ENCODE results near the gene RNF212.
"Not testable (repeated sequence)": the region's sequence is repeated elsewhere in the genome, so short reads cannot be mapped to it uniquely, and the experiment has no call there.

RNF212 gene, protein sequence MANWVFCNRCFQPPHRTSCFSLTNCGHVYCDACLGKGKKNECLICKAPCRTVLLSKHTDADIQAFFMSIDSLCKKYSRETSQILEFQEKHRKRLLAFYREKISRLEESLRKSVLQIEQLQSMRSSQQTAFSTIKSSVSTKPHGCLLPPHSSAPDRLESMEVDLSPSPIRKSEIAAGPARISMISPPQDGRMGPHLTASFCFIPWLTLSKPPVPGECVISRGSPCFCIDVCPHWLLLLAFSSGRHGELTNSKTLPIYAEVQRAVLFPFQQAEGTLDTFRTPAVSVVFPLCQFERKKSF

DNA sequence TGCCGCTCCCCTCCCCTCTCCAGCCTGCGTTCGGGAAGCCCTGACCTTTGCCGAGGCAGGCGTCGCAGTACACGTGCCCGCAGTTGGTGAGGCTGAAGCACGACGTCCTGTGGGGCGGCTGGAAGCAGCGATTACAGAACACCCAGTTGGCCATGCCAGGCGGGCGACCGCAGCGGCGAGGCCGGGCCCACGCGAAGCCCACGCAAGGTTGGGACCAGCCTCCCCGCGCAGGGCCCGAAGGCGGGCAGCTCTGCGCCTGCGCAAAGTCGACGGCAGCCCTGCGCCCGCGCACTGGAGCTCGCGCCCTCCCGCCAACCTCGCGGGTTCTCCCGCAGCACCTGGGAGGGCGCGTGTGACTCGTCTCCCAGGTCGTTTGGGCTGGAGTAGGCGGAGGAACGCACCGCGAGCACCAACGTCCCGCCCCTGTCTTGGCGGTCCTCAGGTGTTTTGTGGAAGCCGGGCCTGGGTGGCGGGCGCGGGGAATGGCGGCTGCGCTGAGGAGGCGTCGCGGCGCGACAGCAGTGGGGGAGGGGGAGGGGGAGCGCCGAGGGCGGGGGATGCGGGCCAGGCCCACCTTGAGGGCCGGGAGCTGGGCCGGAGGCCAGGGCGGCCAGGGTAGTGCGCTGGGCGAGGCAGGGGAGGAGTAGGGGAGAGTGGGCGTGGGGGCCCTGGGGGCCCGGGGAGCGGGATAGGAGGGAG, at the start of gene RNF212:
RNF212 (minus strand) TSS at position 254 of the 699 bp plus-strand sequence; CDS start at position 154, 100 bp downstream.
- DNase-seq = peak; percentile 2 to 34

DNA sequence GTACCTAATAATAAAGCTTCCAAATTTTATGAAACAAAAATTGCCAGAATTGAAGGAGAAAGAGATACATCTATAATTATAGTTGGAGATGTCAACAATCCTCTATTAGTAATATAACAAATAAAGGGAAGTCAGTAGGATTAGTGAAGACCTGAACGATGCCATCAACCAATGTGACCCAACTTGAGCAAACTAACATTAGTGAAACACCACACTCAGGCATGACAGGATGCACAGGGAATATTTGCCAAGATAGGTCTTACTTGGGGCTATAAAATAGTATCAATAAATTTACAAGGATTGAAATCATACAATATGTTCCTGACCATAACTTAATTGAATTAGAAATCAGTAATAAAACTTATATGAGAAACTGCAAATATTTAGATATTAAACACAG, 47.0 kb upstream of the RNF212 start:
- DNase-seq = no peak

DNA sequence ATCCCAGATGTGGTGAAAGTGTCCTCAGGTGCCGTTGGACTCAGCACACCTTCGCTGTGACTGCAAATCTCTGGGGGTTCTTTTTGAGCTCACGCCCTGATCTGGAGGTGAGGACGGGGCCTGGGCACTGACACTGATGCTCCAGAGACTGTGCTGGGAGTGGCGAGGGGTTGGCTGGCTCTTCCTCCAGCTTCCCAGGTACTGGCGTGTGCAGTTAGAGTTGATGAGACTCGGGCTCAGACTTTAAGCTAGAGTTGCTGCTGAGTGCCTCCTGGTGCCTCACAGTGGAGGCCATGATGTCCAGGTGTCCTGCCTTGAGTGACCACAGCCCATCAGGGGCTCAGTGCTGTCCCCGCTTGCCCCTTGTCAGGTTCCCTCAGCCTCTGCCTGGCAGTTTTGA, 42.7 kb upstream of the RNF212 start:
- no peak for DNase-seq

DNA sequence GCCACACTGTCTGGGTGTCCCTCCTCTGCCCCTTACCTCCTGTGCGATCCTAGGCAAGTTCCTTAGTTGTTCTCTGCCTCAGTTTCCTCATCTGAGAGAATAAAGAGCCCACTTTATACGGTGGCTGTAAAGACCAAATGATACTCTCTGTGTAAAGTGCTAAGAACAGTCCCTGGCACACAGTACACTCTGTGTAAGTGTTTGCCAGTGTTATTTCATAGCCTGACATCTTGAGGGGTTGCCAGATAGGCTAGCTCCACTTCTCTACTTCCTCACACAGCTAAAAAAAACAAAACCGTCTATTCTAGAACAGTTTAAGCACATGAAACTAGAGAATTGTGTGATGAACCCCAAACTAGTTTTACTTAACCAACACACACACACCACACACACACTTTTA, 42.0 kb upstream of the RNF212 start:
- DNase-seq = no peak

DNA sequence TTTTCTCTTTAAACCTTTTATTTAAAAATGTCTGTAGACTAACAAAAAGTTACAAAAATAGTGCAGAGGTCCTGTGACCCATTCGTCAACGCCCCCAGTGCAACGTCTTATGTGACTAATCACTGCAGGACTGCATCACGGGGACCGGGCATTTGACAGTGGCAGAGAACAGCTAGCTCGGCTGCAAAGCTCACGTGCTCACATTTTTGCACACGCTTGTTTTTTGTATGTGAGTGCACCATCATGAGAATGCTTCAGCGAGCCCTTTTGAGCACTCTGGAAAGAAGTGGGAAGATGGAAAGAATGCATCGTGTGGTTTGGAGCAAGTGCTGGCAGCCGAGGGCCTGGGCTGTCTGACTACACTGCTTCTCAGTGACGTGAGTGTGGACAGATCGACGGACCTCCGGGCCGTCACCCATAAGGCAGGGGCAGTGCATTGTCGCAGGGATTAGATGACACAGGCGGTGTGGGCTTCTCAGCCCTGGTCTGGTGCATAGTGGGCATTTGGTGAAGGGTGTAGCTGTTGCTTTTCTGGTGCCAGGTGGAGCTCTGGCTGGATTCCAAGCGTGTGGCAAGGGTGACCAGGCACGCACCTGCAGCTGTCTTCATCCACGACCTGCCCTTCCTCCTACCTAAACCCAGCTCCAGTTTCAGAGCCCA, 41.3 kb upstream of the RNF212 start:
- DNase-seq = no peak

DNA sequence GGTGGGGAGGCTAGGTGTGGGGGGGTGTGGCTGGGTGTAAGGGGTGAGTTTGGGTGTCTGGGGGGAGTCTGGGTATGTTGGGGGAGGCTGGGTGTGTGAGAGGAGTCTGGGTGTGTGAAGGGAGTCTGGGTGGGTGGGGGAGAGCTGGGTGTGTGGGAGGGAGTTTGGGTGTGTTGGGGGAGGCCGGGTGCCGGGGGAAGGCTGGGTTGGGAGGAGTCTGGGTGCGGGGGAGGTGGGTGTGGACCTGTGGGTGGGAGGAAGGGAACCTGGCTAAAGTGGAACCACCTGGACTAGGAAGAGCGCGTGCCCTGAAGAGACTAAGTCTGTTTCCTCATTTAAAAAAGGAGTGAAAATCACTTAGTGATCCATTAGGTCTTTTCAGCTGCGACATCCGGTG, 40.8 kb upstream of the RNF212 start:
- DNase-seq = no peak

DNA sequence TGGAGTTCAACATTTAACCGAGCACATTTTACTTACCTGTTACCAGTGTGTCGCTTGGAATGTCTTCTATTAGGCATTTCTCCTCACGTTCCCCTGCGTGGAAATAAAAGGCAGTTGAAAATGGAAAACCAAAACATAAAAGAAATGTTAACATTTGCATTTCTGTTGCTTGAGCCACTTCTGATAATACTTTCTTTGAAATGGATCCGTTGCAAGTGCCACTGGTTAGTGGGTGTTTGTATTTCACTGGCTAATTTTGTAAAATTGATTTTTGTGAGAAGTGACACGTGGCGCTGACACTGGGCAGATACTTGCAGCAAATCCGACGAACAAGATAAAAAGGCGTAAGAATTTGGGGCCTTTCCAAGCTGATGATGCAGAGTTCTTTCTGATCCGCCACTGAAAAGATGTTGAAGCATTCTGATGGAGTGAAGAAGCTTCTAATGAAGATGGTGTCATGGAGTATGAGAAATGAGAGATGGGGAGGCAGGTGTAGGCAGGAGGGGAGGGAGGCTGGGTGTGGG, 40.3 kb upstream of the RNF212 start:
- no peak for DNase-seq

DNA sequence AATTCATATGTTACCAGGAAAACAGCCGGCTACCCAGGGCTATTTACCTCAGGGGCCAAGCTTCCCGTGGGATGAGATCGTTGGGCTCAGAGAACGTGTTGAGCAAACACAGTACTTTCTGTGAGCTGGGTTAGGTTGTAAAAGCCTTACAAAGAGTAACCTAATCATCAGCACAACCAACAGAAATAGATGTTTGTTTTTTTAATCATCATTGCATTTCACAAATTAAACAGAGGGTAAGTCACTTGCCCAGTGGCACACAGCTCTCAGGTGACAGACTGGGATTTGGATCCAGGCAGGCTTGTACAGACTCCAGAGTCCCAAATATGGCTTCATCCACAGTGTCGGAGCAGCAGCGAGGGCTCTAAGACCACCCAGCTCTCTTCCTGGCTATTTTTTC, 38.9 kb upstream of the RNF212 start:
- DNase-seq = no peak

DNA sequence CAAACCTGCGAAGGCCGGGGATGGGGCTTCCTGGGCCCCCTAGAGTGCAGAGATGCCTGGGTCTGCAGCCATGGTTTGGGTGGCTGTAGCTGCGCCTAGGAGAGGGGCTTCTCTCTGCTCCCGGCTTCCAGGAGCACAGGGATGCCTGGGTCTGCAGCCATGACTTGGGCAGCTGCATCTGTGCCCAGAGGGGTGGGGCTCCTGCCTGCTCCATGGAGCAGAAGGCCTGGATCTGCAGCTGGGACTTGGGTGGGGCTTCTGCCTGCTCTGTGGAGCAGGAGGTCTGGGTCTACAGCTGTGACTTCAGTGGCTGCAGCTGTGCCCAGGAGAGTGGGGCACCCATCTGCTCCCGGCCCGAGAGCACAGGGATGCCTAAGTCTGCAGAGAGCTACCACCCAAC, 38.2 kb upstream of the RNF212 start:
- DNase-seq = no peak

DNA sequence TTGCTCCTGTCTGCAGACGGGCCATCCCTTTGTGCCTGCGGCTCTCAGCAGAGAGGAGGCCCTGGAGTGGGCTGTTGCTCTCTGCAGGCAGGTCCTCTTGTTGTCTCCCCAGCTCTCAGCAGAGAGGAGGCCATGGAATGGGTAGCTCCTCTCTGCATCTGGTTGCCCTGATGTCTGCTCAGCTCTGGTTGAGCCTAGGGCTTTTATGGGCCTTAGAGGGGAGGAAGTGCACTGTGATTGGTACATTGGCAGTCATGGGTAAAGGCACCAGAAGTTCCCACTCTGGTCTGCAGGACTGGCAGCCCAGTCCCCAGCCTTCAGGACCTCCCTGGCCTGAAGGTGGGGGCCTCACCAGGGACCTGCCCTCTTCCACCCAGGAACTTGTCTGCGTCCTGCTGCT, 37.5 kb upstream of the RNF212 start:
- no peak for DNase-seq

DNA sequence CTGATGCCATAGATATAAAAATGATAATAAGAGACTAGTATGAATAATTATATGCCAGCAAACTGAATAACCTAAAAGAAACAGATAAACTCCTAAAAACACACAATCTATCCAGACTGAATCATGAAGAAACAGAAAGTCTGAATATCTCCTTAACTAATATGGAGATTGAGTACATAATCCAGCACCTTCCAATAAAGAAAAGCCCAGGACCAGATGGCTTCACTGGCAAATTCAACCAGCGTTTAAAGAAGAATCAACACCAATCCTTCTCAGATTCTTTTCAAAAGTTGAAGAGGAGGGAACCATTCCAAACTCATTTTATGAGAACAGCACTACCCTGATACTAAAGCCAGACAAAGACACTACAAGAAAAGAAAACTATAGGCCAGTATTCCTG, 26.5 kb upstream of the RNF212 start:
- no peak for DNase-seq

DNA sequence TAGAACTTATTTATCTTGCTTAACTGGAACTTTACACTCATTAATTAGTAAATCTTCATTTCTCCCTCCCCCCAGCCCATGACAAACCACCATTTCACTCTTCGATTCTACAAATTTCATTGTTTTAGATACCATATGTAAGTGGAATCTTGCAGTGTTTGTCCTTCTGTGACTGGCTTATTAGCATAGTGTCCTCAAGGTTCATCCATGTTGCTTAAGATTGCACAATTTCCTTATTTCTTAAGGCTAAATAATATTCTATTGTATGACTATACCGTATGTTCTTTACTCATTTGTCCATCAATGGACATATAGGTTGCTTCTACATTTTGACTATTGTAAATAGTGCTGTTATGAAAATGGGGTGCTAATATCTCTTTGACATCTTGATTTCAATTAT, 24.5 kb upstream of the RNF212 start:
- DNase-seq = no peak

DNA sequence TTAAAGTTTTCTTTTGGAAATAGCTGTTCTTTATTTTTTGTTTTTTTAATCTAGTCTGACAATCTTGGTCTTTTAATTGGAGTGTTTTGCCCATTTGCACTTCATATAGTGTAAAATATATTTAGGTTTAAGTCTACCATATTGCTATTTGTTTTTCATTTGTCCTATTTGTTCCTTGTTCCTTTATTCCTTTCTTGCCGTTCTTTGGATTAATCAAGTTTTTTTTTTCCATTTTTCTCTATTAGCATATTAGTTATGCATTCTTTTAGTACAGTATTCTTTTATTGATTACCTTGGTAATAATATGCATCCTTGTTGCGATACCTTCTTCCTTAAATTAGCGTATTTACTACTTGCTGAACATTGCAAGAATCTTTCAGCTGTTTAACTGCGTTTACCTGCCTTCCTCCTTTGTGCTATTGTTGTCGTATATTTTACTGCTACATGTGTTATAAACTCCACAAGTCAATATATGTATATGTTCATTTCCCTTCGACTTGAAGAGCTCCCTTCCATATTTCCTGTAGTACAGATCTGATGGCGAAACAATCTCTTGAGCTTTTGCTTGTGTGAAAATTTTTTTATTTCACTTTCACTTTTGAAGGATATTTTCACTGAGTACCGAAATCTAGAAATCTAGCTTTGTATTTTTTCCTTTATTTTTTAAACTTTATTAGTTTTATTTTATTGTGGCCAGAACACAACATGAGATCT, 23.9 kb upstream of the RNF212 start:
- no peak for DNase-seq

DNA sequence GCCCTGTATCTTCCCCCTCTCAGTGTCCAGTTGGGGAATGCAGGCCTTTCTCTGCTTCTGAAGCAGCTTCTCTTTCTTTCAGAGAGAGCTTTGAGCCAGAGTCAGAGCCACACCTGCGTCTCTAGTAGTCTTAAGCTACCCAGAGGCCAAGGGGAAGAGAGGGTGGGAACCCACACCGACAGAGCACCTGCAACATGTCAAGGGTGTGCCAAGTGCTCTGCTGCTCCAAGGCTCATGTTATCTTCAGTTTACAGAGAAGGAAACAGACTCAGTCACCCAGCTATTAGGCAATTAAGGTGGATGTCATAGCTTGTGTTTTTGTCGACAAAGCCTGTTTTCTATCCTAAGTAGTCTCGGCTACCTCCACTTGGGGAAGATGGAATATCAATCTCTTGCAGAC, 22.7 kb upstream of the RNF212 start:
- DNase-seq = no peak

DNA sequence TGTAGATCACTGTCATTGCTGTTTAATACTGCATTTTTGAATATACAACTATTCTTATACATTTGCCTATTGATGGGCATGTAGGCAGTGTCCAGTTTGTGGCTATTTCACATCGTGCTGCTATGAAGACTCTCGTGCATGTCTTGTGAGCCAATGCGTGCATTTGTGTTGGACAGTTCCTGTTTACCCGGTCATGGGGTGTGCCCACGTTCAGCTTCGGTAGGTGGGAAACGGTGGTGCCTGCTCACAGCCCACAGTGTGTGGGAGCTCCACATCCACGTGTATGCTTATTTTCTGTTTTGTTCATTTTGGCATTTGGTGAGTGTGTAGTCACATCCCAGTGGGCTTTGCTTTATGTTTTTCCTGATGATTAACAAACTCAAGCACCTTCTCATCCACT, 19.7 kb upstream of the RNF212 start:
- no peak for DNase-seq

DNA sequence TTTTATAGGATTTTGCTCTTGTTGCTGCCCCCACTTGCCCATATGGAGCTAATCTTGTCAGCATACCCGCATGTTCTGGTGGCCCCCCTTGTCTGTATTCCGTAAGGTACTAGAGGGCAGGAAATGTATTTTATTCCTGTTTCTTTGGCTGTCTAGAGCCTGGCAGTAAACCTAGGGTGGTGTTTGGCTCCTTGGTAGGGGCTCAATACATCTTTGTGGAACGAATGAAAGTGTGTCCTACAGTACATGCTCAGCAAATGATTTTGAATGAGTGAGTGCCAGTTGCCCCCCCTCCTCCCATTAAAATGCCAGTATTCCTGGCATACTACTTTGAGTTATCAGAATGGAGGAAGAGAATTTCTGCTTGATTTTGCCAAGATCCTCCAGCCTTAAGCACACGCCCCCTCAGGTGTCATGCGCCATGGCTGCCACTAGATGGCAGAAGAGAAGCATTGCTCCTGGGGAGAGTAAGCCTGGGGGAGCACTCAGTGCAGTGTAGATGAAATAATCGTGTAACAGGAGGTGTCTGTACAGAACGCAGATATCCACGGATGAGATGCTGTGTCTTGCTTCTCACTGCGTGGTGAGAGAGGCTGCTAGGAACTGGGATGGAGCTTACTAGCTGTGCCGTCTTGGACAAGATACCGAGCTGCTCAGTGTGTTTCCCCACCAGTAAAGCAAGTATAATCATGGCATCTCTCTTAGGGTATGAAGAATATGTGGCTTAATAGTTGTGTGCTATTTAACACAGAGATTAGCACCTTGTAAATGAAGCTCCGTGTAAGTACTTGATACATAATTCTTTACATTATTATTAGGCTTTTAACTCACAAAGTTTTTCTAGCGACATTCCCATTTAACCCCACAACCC, 17.2 kb upstream of the RNF212 start:
- peak; percentile 7 to 78 for DNase-seq

DNA sequence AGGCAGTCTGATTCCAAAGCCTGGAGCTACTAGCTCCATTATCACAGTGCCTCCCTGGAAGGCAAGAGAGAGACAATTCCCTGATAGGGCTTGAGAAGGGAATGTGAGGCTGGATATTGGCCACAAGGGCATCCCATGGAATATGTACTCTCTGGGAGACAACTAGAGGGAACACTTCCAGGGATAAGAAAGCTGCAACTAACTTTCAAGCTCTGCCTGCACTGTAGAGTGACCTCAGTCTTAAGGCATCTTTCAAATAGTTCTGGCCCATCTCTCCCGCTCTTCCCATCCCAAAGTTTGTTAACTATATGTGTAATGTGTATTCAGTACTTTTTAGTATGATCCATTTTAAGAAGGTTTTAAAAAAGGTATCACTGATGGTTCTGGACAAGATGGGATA, 13.1 kb upstream of the RNF212 start:
- no peak for DNase-seq

DNA sequence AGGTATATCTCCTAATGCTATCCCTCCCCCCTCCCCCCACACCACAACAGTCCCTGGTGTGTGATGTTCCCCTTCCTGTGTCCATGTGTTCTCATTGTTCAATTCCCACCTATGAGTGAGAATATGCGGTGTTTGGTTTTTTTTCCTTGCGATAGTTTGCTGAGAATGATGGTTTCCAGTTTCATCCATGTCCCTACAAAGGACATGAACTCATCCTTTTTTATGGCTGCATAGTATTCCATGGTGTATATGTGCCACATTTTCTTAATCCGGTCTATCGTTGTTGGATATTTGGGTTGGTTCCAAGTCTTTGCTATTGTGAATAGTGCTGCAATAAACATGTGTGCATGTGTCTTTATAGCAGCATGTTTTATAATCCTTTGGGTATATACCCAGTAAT, 12.1 kb upstream of the RNF212 start:
- not testable (repeated sequence) for DNase-seq

DNA sequence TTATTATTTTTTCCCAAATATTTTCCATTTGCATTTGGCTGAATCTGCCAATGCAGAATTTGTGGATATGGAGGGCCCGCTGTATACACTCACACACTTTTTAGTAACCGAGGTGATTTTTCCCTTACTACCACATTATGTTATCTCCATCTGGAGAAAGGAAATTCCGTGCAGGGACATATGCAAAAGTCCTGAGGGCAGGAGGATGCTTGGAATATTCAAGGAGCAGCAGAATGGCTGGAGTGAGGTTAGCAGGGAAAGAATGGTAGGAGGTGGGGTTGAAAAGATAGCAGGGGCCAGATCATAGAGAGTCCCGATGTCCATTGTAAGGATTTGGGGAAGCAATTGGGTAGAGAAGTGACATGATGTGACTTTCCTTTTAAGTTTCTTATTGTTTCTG, 11.5 kb upstream of the RNF212 start:
- DNase-seq = no peak

DNA sequence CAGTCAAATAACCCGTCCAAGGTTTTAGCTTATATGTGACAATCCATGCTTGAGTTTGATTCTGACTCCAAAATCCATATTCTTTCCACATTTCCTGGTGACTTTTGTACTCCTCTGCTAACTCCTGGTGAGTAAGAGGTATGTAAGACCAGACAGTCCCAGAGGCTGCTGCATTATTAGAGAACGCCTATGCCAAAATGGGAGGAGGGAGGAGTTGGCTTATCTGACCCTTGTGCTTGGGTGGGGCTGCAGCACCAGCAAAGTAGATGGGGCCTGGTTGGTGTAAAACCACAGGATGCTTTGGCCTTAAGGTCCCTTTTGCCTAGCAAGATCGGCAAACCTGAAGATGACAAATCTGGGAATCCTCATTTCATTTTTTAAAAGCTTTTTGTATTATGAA, 9.1 kb upstream of the RNF212 start:
- DNase-seq = no peak

DNA sequence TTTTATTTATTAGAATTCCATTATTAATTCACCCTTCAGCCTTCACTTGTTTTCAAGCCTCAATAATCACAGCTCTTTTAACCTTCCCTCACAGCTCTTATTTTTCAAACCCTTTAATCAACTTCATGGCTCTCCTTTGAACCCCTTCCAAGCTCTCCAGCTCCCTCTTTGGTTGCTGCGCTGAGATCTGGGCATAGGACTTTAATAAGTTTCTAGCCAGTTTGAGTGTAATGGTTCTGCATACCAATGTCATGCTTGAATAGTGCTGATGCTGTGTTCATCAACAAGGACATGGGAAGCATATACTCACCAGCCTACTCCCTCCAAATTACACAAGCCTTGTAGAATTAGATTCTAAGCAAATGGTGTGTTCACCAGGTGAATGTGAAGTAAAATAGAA, 3.5 kb upstream of the RNF212 start:
- no peak for DNase-seq

DNA sequence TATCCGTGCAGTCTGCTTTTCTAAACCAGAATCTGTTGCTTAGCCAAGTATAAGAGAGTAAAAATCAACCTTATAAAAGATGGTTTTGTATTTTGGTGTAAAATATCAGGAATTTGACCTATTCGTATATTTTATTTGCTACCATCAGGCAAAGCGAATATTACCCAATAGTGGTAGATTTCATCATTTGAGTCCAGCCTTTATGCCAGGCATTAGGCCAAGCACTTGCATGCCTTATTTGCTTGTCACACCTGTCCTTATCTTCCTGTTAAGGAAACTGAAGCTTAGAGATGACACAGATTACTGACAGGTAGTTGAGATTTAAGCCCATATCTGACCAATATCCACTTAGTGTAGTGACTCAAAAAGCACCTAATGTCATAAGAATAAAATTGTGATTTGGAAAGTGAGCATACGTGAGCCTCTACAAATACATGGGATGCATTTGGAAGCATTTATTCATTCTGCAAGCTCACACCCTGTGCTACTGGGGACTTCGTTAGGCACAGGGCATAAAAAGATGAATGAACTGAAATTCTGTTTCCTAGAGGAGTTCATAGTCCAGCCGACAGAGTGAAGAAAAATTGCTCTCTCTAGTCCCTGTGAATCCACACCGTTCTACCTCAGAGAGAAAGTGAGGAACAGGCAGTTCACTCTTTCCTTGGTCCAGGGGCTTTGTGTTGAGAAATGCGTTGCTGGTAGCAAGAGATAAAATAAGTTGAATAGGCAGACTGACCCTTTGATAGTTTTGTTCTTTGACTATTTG, 2.3 kb upstream of the RNF212 start:
- no peak for DNase-seq
